GM23338 (cell line): ENCODE results near the gene JAKMIP1. TPM values are rescaled to one million over a fixed set of nuclear protein-coding genes. Genes with fewer than 3 reads are reported as not detected.

Source experiments
- ATAC-seq: fragments of 200-7000 bp; cut with Tn5 transposase; 3 replicates; pipeline ENCODE4 v1.9.1; 2020
- DNase-seq: peaks from one replicate; pipeline ENCODE4 v3.0.0-alpha.2; 2015; ENCODE audit warnings: low spot score
- H2AFZ ChIP-seq: fragments of 200-600 bp; sonication (generic); 2 replicates; pipeline ENCODE4 v1.8.0; 2016; ENCODE audit warnings: antibody characterized with exemption, mild to moderate bottlenecking, moderate library complexity
- H3F3A ChIP-seq: fragments of 200-600 bp; sonication (generic); replicated peaks from 2 replicates; pipeline ENCODE4 v1.8.0; 2017; ENCODE audit warnings: antibody characterized with exemption, mixed run types, low read depth
- H3K27ac ChIP-seq: fragments of 200-600 bp; sonication (generic); 2 replicates; pipeline ENCODE4 v1.6.1; 2016; ENCODE audit warnings: low read depth
- H3K27me3 ChIP-seq: fragments of 200-600 bp; sonication (generic); 2 replicates; pipeline ENCODE4 v1.8.0; 2016; ENCODE audit warnings: mild to moderate bottlenecking, mixed run types, moderate library complexity; ENCODE audit not compliant: insufficient read depth
- H3K36me3 ChIP-seq: fragments of 200-600 bp; sonication (generic); 2 replicates; pipeline ENCODE4 v1.8.0; 2016; ENCODE audit warnings: mild to moderate bottlenecking; ENCODE audit not compliant: insufficient read depth
- H3K4me1 ChIP-seq: fragments of 200-600 bp; sonication (generic); 2 replicates; pipeline ENCODE4 v1.8.0; 2016; ENCODE audit warnings: mild to moderate bottlenecking, moderate library complexity; ENCODE audit not compliant: insufficient read depth
- H3K4me2 ChIP-seq: fragments of 200-600 bp; sonication (generic); 2 replicates; pipeline ENCODE4 v1.7.1; 2017; ENCODE audit warnings: mixed run types
- H3K4me3 ChIP-seq: fragments of 200-600 bp; sonication (generic); 2 replicates; pipeline ENCODE4 v1.6.1; 2016; ENCODE audit warnings: mixed run types
- H3K79me2 ChIP-seq: fragments of 200-600 bp; sonication (generic); replicated peaks from 2 replicates; pipeline ENCODE4 v1.8.0; 2017; ENCODE audit warnings: mild to moderate bottlenecking; ENCODE audit not compliant: insufficient read depth
- H3K9me2 ChIP-seq: fragments of 200-600 bp; sonication (generic); 2 replicates; pipeline ENCODE4 v1.8.0; 2017; ENCODE audit not compliant: insufficient read depth
- H4K20me1 ChIP-seq: fragments of 200-600 bp; sonication (generic); replicated peaks from 2 replicates; pipeline ENCODE4 v1.8.0; 2017; ENCODE audit warnings: mild to moderate bottlenecking; ENCODE audit not compliant: insufficient read depth
- H3K27ac Mint-ChIP-seq: 2 replicates; pipeline ENCODE4 v1.8.0; 2020; ENCODE audit warnings: inconsistent platforms, mild to moderate bottlenecking, moderate library complexity, mixed read lengths
- H3K27me3 Mint-ChIP-seq: 3 replicates; pipeline ENCODE4 v1.8.0; 2022; ENCODE audit warnings: low read depth, mild to moderate bottlenecking, moderate library complexity, mixed read lengths, inconsistent platforms; ENCODE audit not compliant: insufficient read depth, poor library complexity
- H3K36me3 Mint-ChIP-seq: 3 replicates; pipeline ENCODE4 v1.8.0; 2021; ENCODE audit warnings: low read depth, mild to moderate bottlenecking, inconsistent platforms, moderate library complexity, mixed read lengths
- H3K4me1 Mint-ChIP-seq: 3 replicates; pipeline ENCODE4 v1.8.0; 2020; ENCODE audit warnings: mild to moderate bottlenecking, inconsistent platforms, mixed read lengths
- H3K4me3 Mint-ChIP-seq: 3 replicates; pipeline ENCODE4 v1.8.0; 2021; ENCODE audit warnings: moderate library complexity, mild to moderate bottlenecking, inconsistent platforms, mixed read lengths
- H3K9me3 Mint-ChIP-seq: 3 replicates; pipeline ENCODE4 v1.8.0; 2020; ENCODE audit warnings: moderate library complexity, mild to moderate bottlenecking, inconsistent platforms, mixed read lengths
- CREB1 ChIP-seq: fragments of 250-450 bp; sonication (Bioruptor Pico); IDR thresholded peaks from 2 replicates; pipeline ENCODE4 v1.5.0; 2020; ENCODE audit warnings: low read depth, mild to moderate bottlenecking, moderate library complexity
- EZH2 ChIP-seq: fragments of 200-600 bp; sonication (generic); IDR thresholded peaks from one replicate; pipeline ENCODE4 v1.8.0; 2017; ENCODE audit warnings: antibody characterized with exemption, mild to moderate bottlenecking, low read depth; ENCODE audit not compliant: unreplicated experiment
- EZH2phosphoT487 ChIP-seq: fragments of 200-600 bp; sonication (generic); IDR thresholded peaks from one replicate; pipeline ENCODE4 v1.8.1; 2018; ENCODE audit warnings: antibody characterized with exemption; ENCODE audit not compliant: unreplicated experiment
- JUNB ChIP-seq: IDR thresholded peaks from one replicate; pipeline ENCODE4 v1.6.1; 2016; ENCODE audit warnings: antibody characterized with exemption; ENCODE audit not compliant: unreplicated experiment
- NANOG ChIP-seq: IDR thresholded peaks from 2 replicates; pipeline ENCODE4 v1.6.1; 2016; ENCODE audit warnings: antibody characterized with exemption, borderline replicate concordance
- POLR2AphosphoS5 ChIP-seq: IDR thresholded peaks from 2 replicates; pipeline ENCODE4 v1.6.1; 2016; ENCODE audit warnings: antibody characterized with exemption, low read depth
- STAT1 ChIP-seq: IDR thresholded peaks from one replicate; pipeline ENCODE4 v1.6.1; 2016; ENCODE audit warnings: antibody characterized with exemption; ENCODE audit not compliant: unreplicated experiment
- ZNF114 ChIP-seq: fragments of 250-450 bp; sonication (Bioruptor Pico); IDR thresholded peaks from 2 replicates; pipeline ENCODE4 v1.5.0; 2020; ENCODE audit warnings: mild to moderate bottlenecking, moderate library complexity
- ZNF331 ChIP-seq: fragments of 250-450 bp; sonication (Bioruptor Pico); IDR thresholded peaks from 2 replicates; pipeline ENCODE4 v1.5.0; 2020; ENCODE audit warnings: low read depth, mild to moderate bottlenecking, moderate library complexity
- polyA plus RNA-seq: library from polyadenylated mRNA; unstranded; fragments of >200 nt; fragmentation: Nextera tagmentation; extraction: Ambion mirVana; gene quantifications from 2 replicates; pipeline ENCODE4 v1.2.1, GENCODE V29; 2016
- total RNA-seq: library from RNA; depleted of rRNA; stranded (reverse); fragments of >200 nt; shearing (Covaris generic); gene quantifications from 2 replicates; pipeline ENCODE4 v1.2.3, GENCODE V29; 2014
- TF ChIP-seq, protein P1 (sequence below), 2 experiments: fragments of 200-600 bp in 1 of 2; sonication (generic) in 1 of 2; conservative IDR thresholded peaks; 2 replicates each; pipeline versions ENCODE4 v1.5.1 to v1.6.1; 2016 to 2017; ENCODE audit warnings: antibody characterized with exemption in 2 of 2, low read depth in 2 of 2, mild to moderate bottlenecking in 2 of 2, moderate library complexity in 1 of 2
- TF ChIP-seq, protein P2 (sequence below): IDR thresholded peaks from one replicate; pipeline ENCODE4 v1.6.1; 2018; ENCODE audit warnings: antibody characterized with exemption; ENCODE audit not compliant: unreplicated experiment
- TF ChIP-seq, protein P3 (sequence below): IDR thresholded peaks from 2 replicates; pipeline ENCODE4 v1.6.1; 2016; ENCODE audit warnings: antibody characterized with exemption

Gene JAKMIP1
- total and polyA plus RNA-seq, 2 experiments from 2014 or later: 4.6 to 5.1 TPM

DNA sequence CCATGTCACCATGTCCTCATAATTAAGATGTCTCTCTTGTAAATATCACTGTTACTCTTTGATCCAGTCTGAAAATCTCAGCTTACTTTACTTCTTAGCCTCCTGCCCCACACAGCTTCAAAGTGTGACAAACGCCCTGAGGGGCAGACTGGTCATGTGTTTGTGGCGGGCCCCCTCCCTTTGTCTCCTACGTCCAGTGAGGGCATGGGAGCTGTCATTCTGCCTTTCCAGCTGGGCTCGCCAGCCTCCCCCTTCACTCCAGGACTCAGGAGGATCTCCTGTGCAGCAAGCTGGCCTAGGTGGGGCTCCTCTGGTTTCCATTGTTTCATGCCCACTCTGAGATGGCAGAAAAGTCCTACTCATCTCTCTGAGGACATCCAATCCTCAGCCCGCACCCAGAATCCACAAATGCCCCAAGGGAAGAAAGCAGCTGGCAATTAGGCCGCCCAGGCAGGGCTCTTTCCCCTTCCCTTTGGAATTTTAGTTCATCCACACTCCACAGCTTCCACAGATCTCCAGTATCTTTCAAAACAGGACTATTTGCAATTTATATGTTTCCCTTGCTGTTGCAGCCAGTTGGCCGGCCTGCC, 95.7 kb downstream of the JAKMIP1 start (continued):
- TF ChIP-seq JUNB (no peak), ZNF114 (no peak), EZH2 (no peak), ZNF331 (CRISPR knock-in tag) (no peak)
- TF ChIP-seq, protein P1, sequence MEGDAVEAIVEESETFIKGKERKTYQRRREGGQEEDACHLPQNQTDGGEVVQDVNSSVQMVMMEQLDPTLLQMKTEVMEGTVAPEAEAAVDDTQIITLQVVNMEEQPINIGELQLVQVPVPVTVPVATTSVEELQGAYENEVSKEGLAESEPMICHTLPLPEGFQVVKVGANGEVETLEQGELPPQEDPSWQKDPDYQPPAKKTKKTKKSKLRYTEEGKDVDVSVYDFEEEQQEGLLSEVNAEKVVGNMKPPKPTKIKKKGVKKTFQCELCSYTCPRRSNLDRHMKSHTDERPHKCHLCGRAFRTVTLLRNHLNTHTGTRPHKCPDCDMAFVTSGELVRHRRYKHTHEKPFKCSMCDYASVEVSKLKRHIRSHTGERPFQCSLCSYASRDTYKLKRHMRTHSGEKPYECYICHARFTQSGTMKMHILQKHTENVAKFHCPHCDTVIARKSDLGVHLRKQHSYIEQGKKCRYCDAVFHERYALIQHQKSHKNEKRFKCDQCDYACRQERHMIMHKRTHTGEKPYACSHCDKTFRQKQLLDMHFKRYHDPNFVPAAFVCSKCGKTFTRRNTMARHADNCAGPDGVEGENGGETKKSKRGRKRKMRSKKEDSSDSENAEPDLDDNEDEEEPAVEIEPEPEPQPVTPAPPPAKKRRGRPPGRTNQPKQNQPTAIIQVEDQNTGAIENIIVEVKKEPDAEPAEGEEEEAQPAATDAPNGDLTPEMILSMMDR (conservative IDR thresholded peaks at IDR 0.05; ENCODE audit: low read depth in 2 of 2): no peak

DNA sequence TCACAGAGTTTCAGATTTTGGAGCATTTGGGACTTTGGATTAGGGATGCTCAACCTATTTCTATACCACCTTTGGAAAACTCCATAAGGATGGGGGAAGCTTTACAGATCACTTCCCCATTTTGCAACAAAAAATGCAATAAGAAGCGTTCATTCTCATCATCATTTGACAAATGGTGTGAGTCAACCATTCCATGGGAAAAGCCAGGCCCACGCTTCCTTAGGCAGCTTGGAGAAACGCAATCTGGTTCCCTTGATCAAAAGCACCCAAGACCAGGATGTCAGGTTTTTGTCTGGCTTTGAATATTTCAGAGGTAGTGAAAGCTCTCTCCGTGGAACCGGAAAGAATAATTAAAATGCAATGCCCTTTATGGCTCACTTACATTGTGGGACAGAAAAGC, 102.8 kb downstream of the JAKMIP1 start:
- Histone ChIP-seq H3K79me2 (no peaks in the 10 kb centered on the region), H3K27ac (no peak overlapping the region), H3K36me3 (no peaks in the 10 kb centered on the region; the same call in 1 of the 2 replicates), H3F3A (no peaks in the 10 kb centered on the region), H3K4me1 (peaks cover 7% of the 10 kb centered on the region; the same call in 1 of the 2 replicates), H3K4me2 (no peak overlapping the region), H3K27me3 (no peaks in the 10 kb centered on the region), H2AFZ (no peak overlapping the region), H3K9me2 (no peaks in the 10 kb centered on the region), H4K20me1 (no peaks in the 10 kb centered on the region), H3K4me3 (no peak overlapping the region)
- no peaks in the 10 kb centered on the region for H3K36me3 Mint-ChIP-seq
- ATAC-seq (no peak), DNase-seq (no peak)
- H3K27ac Mint-ChIP-seq: no peak overlapping the region
- no peaks in the 10 kb centered on the region for H3K9me3 Mint-ChIP-seq
- peaks cover 2% of the 10 kb centered on the region for H3K27me3 Mint-ChIP-seq
- peaks cover 15% of the 10 kb centered on the region for H3K4me1 Mint-ChIP-seq
- no peak overlapping the region for H3K4me3 Mint-ChIP-seq
- TF ChIP-seq STAT1: no peak
- TF ChIP-seq ZNF114: no peak
- TF ChIP-seq, protein P2, sequence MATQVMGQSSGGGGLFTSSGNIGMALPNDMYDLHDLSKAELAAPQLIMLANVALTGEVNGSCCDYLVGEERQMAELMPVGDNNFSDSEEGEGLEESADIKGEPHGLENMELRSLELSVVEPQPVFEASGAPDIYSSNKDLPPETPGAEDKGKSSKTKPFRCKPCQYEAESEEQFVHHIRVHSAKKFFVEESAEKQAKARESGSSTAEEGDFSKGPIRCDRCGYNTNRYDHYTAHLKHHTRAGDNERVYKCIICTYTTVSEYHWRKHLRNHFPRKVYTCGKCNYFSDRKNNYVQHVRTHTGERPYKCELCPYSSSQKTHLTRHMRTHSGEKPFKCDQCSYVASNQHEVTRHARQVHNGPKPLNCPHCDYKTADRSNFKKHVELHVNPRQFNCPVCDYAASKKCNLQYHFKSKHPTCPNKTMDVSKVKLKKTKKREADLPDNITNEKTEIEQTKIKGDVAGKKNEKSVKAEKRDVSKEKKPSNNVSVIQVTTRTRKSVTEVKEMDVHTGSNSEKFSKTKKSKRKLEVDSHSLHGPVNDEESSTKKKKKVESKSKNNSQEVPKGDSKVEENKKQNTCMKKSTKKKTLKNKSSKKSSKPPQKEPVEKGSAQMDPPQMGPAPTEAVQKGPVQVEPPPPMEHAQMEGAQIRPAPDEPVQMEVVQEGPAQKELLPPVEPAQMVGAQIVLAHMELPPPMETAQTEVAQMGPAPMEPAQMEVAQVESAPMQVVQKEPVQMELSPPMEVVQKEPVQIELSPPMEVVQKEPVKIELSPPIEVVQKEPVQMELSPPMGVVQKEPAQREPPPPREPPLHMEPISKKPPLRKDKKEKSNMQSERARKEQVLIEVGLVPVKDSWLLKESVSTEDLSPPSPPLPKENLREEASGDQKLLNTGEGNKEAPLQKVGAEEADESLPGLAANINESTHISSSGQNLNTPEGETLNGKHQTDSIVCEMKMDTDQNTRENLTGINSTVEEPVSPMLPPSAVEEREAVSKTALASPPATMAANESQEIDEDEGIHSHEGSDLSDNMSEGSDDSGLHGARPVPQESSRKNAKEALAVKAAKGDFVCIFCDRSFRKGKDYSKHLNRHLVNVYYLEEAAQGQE: no peak
- no peak for TF ChIP-seq CREB1 (CRISPR knock-in tag)
- TF ChIP-seq POLR2AphosphoS5: no peak
- no peak for TF ChIP-seq EZH2
- TF ChIP-seq, protein P1 (conservative IDR thresholded peaks at IDR 0.05; ENCODE audit: low read depth in 2 of 2): no peak
- no peak for TF ChIP-seq EZH2phosphoT487
- TF ChIP-seq, protein P3, sequence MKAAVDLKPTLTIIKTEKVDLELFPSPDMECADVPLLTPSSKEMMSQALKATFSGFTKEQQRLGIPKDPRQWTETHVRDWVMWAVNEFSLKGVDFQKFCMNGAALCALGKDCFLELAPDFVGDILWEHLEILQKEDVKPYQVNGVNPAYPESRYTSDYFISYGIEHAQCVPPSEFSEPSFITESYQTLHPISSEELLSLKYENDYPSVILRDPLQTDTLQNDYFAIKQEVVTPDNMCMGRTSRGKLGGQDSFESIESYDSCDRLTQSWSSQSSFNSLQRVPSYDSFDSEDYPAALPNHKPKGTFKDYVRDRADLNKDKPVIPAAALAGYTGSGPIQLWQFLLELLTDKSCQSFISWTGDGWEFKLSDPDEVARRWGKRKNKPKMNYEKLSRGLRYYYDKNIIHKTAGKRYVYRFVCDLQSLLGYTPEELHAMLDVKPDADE: no peak
- no peak for TF ChIP-seq ZNF331 (CRISPR knock-in tag)
- TF ChIP-seq NANOG: no peak
